H1 (cell line): ENCODE results near the gene OR3A2. TPM values are rescaled to one million over a fixed set of nuclear protein-coding genes. Genes with fewer than 3 reads are reported as not detected.

Experiments used
- CTCF ChIA-PET: fragments of 300-600 bp; sonication (Branson Sonifier 250); formaldehyde crosslinking; loops from one replicate; lab custom pipeline; 2021; ENCODE audit not compliant: partially characterized antibody; lab: Charles Lee
- POLR2A ChIA-PET: fragments of 300-600 bp; sonication (Branson Sonifier 250); formaldehyde crosslinking; loops from one replicate; lab custom pipeline; 2021; ENCODE audit warnings: inconsistent platforms; ENCODE audit not compliant: partially characterized antibody; lab: Charles Lee
- DNase-seq, 2 experiments: peaks; one replicate each; pipeline versions ENCODE4 v3.0.0 to v3.0.0-alpha.2; 2010 to 2022; ENCODE audit warnings: low spot score in 2 of 2, low read depth in 1 of 2, mixed read lengths in 1 of 2
- FAIRE-seq: peaks from 2 replicates; lab custom pipeline; 2011; peaks lifted over from hg19 to GRCh38; lab: Jason Lieb, UNC
- H2AFZ ChIP-seq: 2 replicates; pipeline ENCODE4 v1.8.1; 2012; ENCODE audit warnings: low read length, inconsistent platforms
- H2AK5ac ChIP-seq: 2 replicates; pipeline ENCODE4 v1.6.1; 2013; ENCODE audit warnings: low read depth, low read length
- H2BK120ac ChIP-seq: replicated peaks from 2 replicates; pipeline ENCODE3; 2013; ENCODE audit warnings: low read depth, low read length, inconsistent platforms
- H2BK12ac ChIP-seq: 2 replicates; pipeline ENCODE4 v1.6.1; 2013; ENCODE audit warnings: low read depth, low read length
- H2BK15ac ChIP-seq: 2 replicates; pipeline ENCODE4 v1.6.1; 2013; ENCODE audit warnings: low read length
- H2BK20ac ChIP-seq: 2 replicates; pipeline ENCODE4 v1.6.1; 2013; ENCODE audit warnings: low read length
- H2BK5ac ChIP-seq: 2 replicates; pipeline ENCODE4 v1.6.1; 2013; ENCODE audit warnings: low read depth, low read length
- H3K14ac ChIP-seq: 2 replicates; pipeline ENCODE4 v1.6.1; 2013; ENCODE audit warnings: inconsistent platforms; ENCODE audit not compliant: insufficient read length
- H3K18ac ChIP-seq: 2 replicates; pipeline ENCODE4 v1.6.1; 2013; ENCODE audit warnings: low read length; ENCODE audit errors: extremely low read depth
- H3K23ac ChIP-seq: 2 replicates; pipeline ENCODE4 v1.6.1; 2013; ENCODE audit warnings: inconsistent platforms; ENCODE audit not compliant: insufficient read length
- H3K23me2 ChIP-seq: 2 replicates; pipeline ENCODE4 v1.6.1; 2013; ENCODE audit warnings: low read depth, low read length
- H3K27ac ChIP-seq: 2 replicates; pipeline ENCODE4 v1.6.1; 2011; ENCODE audit warnings: low read depth, low read length, inconsistent platforms
- H3K27me3 ChIP-seq, 4 experiments: replicated peaks in 1 of 4; 1 replicate in 1 of 4; 2 replicates in 3 of 4; pipeline versions ENCODE4 v1.6.1 to v1.8.1; 2011 to 2013; ENCODE audit warnings: low read length in 3 of 4, mild to moderate bottlenecking in 3 of 4, inconsistent platforms in 2 of 4, mixed read lengths in 2 of 4, moderate library complexity in 1 of 4; ENCODE audit not compliant: control insufficient read depth in 3 of 4, insufficient read depth in 3 of 4; ENCODE audit errors: extremely low read depth in 1 of 4
- H3K36me3 ChIP-seq, 4 experiments: 2 replicates each; pipeline versions ENCODE4 v1.6.1 to v1.8.1; 2011 to 2013; ENCODE audit warnings: mild to moderate bottlenecking in 4 of 4, low read length in 3 of 4, moderate library complexity in 2 of 4, control low read depth in 1 of 4, inconsistent platforms in 1 of 4; ENCODE audit not compliant: insufficient read depth in 4 of 4, control insufficient read depth in 2 of 4
- H3K4ac ChIP-seq: replicated peaks from 2 replicates; pipeline ENCODE3; 2013; ENCODE audit warnings: low read length, low read depth, mixed read lengths, inconsistent platforms; ENCODE audit not compliant: insufficient read length
- H3K4me1 ChIP-seq, 4 experiments: replicated peaks in 1 of 4; 1 replicate in 1 of 4; 2 replicates in 3 of 4; pipeline versions ENCODE4 v1.6.1 to v1.8.1; 2011 to 2013; ENCODE audit warnings: low read length in 3 of 4, inconsistent platforms in 2 of 4, mixed read lengths in 1 of 4; ENCODE audit not compliant: insufficient read depth in 4 of 4, control insufficient read depth in 3 of 4
- H3K4me2 ChIP-seq, 2 experiments: 2 replicates each; pipeline versions ENCODE4 v1.6.1 to v1.8.1; 2011 to 2013; ENCODE audit warnings: low read depth in 2 of 2, low read length in 2 of 2, control low read depth in 1 of 2, inconsistent platforms in 1 of 2, mild to moderate bottlenecking in 1 of 2; ENCODE audit not compliant: insufficient read depth in 1 of 2
- H3K4me3 ChIP-seq, 4 experiments: fragments of 200-600, 300-600 bp in 1 of 4; sonication (generic), shearing (Covaris generic), sonication (Bioruptor Twin) in 1 of 4; 2 replicates each; pipeline versions ENCODE4 v1.5.1 to v1.8.1; 2011 to 2016; ENCODE audit warnings: low read length in 4 of 4, low read depth in 3 of 4, control low read depth in 2 of 4, inconsistent platforms in 2 of 4, mild to moderate bottlenecking in 2 of 4, mixed read lengths in 1 of 4, moderate library complexity in 1 of 4; ENCODE audit not compliant: insufficient read depth in 2 of 4; ENCODE audit errors: extremely low read depth in 1 of 4
- H3K56ac ChIP-seq: replicated peaks from 2 replicates; pipeline ENCODE3; 2013; ENCODE audit warnings: low read depth, mild to moderate bottlenecking, mixed read lengths, low read length, inconsistent platforms; ENCODE audit not compliant: insufficient read length
- H3K79me1 ChIP-seq: 2 replicates; pipeline ENCODE4 v1.6.1; 2013; ENCODE audit warnings: low read depth, low read length, control low read depth
- H3K79me2 ChIP-seq, 2 experiments: 2 replicates each; pipeline versions ENCODE4 v1.6.1 to v1.8.1; 2012 to 2013; ENCODE audit warnings: low read length in 2 of 2, mild to moderate bottlenecking in 2 of 2, inconsistent platforms in 1 of 2; ENCODE audit not compliant: insufficient read depth in 2 of 2, control insufficient read depth in 1 of 2
- H3K9ac ChIP-seq, 4 experiments: replicated peaks in 1 of 4; 1 replicate in 1 of 4; 2 replicates in 3 of 4; pipeline versions ENCODE4 v1.6.1 to v1.8.1; 2011 to 2013; ENCODE audit warnings: low read depth in 3 of 4, low read length in 3 of 4, control low read depth in 2 of 4, mild to moderate bottlenecking in 2 of 4, moderate library complexity in 2 of 4, inconsistent platforms in 1 of 4; ENCODE audit errors: extremely low read depth in 1 of 4
- H3K9me3 ChIP-seq, 2 experiments: 2 replicates each; pipeline versions ENCODE4 v1.6.1 to v1.8.1; 2012 to 2013; ENCODE audit warnings: mild to moderate bottlenecking in 2 of 2, moderate library complexity in 2 of 2, control low read depth in 1 of 2, inconsistent platforms in 1 of 2, low read depth in 1 of 2, low read length in 1 of 2, mixed read lengths in 1 of 2; ENCODE audit not compliant: insufficient read depth in 2 of 2
- H4K20me1 ChIP-seq, 2 experiments: replicated peaks in 1 of 2; 2 replicates each; pipeline versions ENCODE3 to v1.8.1; 2011 to 2013; ENCODE audit warnings: inconsistent platforms in 2 of 2, low read length in 2 of 2, mild to moderate bottlenecking in 1 of 2; ENCODE audit not compliant: insufficient read depth in 2 of 2, control insufficient read depth in 1 of 2
- H4K5ac ChIP-seq: 2 replicates; pipeline ENCODE4 v1.6.1; 2013; ENCODE audit warnings: low read length, low read depth, mixed read lengths, inconsistent platforms; ENCODE audit not compliant: insufficient read length
- H4K8ac ChIP-seq: 2 replicates; pipeline ENCODE4 v1.8.0; 2013; ENCODE audit warnings: mild to moderate bottlenecking, moderate library complexity, low read length, inconsistent platforms; ENCODE audit not compliant: insufficient read depth; ENCODE audit errors: extremely low read depth
- H4K91ac ChIP-seq: replicated peaks from 2 replicates; pipeline ENCODE3; 2013; ENCODE audit warnings: low read length, mixed read lengths, inconsistent platforms; ENCODE audit not compliant: insufficient read length
- BRCA1 ChIP-seq: IDR thresholded peaks from 2 replicates; pipeline ENCODE4 v1.6.1; 2012; ENCODE audit warnings: low read depth, low read length, improper control_type of control experiment
- CTCF ChIP-seq, 3 experiments: IDR thresholded peaks; 1 replicate in 2 of 3; 2 replicates in 1 of 3; pipeline versions ENCODE4 v1.5.1 to v1.6.1; 2011; ENCODE audit warnings: low read length in 3 of 3, mild to moderate bottlenecking in 3 of 3, inconsistent platforms in 2 of 3, low read depth in 1 of 3, moderate library complexity in 1 of 3; ENCODE audit not compliant: insufficient read depth in 1 of 3; ENCODE audit errors: control extremely low read depth in 1 of 3
- EGR1 ChIP-seq: IDR thresholded peaks from 2 replicates; pipeline ENCODE4 v1.6.1; 2011; ENCODE audit warnings: low read depth, low read length, borderline replicate concordance
- WGBS, 2 experiments: shearing (Covaris generic) in 1 of 2; methylation state at CpG; one replicate each; pipeline versions ENCODE4 v1.1.6 to v1.1.7; 2013 to 2015; ENCODE audit warnings: low lambda C conversion rate in 2 of 2, mixed read lengths in 2 of 2, inconsistent platforms in 1 of 2, low coverage in 1 of 2, missing lambda C conversion rate in 1 of 2; ENCODE audit not compliant: insufficient replicate concordance in 2 of 2, insufficient coverage in 1 of 2, insufficient read length in 1 of 2; ENCODE audit errors: extremely low coverage in 1 of 2, missing lambda C conversion rate in 1 of 2; 5-methylcytosine and 5-hydroxymethylcytosine counted together
- polyA plus RNA-seq, 7 experiments: library from polyadenylated mRNA; depleted of rRNA in 3 of 7; stranded (reverse) in 5 of 7; unstranded in 2 of 7; fragments of >200 nt in 5 of 7; fragments of 200-250 nt in 2 of 7; gene quantifications; 1 replicate in 5 of 7; 2 replicates in 1 of 7; 4 replicates in 1 of 7; pipeline versions ENCODE4 v1.2.1 to v1.2.3, GENCODE V29; 2011 to 2013; ENCODE audit warnings: missing spikeins in 2 of 7, mixed read lengths in 2 of 7
- total RNA-seq: library from RNA; stranded (reverse); fragmentation: NEBNext Ultra II Directional; extraction: Animal tissue kit (Norgen Biotek cat#: 25700); gene quantifications from 2 replicates; pipeline ENCODE4 v1.2.1, GENCODE V29; 2021

The OR3A2 gene
- total and polyA plus RNA-seq, 2 of the 8 experiments (the other 6 are each of a cell fraction or from before 2014, with no cell fraction given) = not detected

- Histone ChIP-seq H3K23ac (no peak overlapping the region), H3K23me2 (no peaks in the 10 kb centered on the region; the same call in 1 of the 2 replicates), H2BK15ac (no peak overlapping the region), H3K79me1 (no peaks in the 10 kb centered on the region), H3K14ac (no peak overlapping the region), H2AFZ (no peak overlapping the region), H3K4me2 (no peak overlapping the region), H2AK5ac (no peak overlapping the region), H2BK120ac (no peak overlapping the region), H3K79me2 (no peaks in the 10 kb centered on the region), H2BK20ac (no peak overlapping the region), H3K9me3 (peaks cover 16 to 27% of the 10 kb centered on the region in 2 experiments), H3K9ac (no peak overlapping the region), H3K18ac (no peak overlapping the region), H2BK5ac (no peak overlapping the region), H3K4me3 (no peak overlapping the region), H3K36me3 (no peaks in the 10 kb centered on the region), H3K56ac (no peak overlapping the region), H3K4ac (no peak overlapping the region), H4K5ac (no peak overlapping the region), H3K27me3 (no peaks in the 10 kb centered on the region), H4K8ac (no peak overlapping the region), H4K91ac (no peak overlapping the region), H3K27ac (no peak overlapping the region), H4K20me1 (no peaks in the 10 kb centered on the region), H2BK12ac (no peak overlapping the region), H3K4me1 (no peaks in the 10 kb centered on the region)
- CTCF ChIA-PET = no interaction called here
- DNase-seq (no peak), FAIRE-seq (no peak)
- WGBS, 2 experiments = 61 to 100% methylated on average over 1 to 2 of the region's 2 CpGs
- no peak for TF ChIP-seq BRCA1
- no peak for TF ChIP-seq CTCF (IDR thresholded peaks at IDR 0.05; ENCODE audit: control extremely low read depth in 1 of 3, insufficient read depth in 1 of 3, low read depth in 1 of 3, low read length in 3 of 3)
- no peak for TF ChIP-seq EGR1
- POLR2A ChIA-PET = no interaction called here
Observed at GRCh38 chr17:3401786-3402185, 15.7 kb upstream of the OR3A2 start.
